HL-60 (cell line): ENCODE data around the gene POU1F1.

Experiments used
- REST ChIP-seq: IDR thresholded peaks from 2 replicates; pipeline ENCODE4 v1.6.1; 2012; ENCODE audit warnings: low read depth; ENCODE audit not compliant: insufficient replicate concordance
- TF ChIP-seq, protein P1 (sequence below): IDR thresholded peaks from one replicate; pipeline ENCODE4 v1.5.1; 2011; ENCODE audit warnings: low read length, control low read depth, inconsistent platforms; ENCODE audit not compliant: insufficient read depth

- TF ChIP-seq, protein P1, sequence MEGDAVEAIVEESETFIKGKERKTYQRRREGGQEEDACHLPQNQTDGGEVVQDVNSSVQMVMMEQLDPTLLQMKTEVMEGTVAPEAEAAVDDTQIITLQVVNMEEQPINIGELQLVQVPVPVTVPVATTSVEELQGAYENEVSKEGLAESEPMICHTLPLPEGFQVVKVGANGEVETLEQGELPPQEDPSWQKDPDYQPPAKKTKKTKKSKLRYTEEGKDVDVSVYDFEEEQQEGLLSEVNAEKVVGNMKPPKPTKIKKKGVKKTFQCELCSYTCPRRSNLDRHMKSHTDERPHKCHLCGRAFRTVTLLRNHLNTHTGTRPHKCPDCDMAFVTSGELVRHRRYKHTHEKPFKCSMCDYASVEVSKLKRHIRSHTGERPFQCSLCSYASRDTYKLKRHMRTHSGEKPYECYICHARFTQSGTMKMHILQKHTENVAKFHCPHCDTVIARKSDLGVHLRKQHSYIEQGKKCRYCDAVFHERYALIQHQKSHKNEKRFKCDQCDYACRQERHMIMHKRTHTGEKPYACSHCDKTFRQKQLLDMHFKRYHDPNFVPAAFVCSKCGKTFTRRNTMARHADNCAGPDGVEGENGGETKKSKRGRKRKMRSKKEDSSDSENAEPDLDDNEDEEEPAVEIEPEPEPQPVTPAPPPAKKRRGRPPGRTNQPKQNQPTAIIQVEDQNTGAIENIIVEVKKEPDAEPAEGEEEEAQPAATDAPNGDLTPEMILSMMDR = no peak
- no peak for TF ChIP-seq REST
These were observed 41.4 kb upstream of the POU1F1 start for GRCh38 chr3:87317779-87318178.
